ENCODE measurements around the gene PAM.

The PAM gene

DNA sequence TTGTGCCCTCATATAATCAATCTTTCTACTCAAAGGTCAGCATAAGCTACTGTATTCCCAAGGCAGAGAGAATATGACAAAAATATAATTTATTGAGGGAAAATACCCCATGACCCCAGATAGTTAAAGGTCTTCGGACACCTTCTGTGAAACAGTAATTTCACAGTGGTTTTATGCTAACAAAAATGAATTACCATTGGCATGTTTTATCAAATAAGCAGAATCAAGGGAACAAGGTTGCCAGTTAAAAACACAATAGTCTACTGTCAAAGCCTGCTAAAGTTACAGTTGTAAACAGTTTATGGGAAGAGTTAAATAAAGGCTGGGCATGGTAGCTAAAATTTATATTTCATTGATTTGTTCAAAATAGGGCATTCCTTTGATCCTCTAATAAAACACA is 210.5 kb downstream of the PAM start:
- Histone ChIP-seq H3K4me3 (ENCODE audit: low read depth, low read length) (no peak overlapping the region), H3K27ac (ENCODE audit: low read depth, low read length) (no peak overlapping the region), H3K4me1 (ENCODE audit: control insufficient read depth, insufficient read depth, low read length) (no peaks in the 10 kb centered on the region), H3K9me3 (ENCODE audit: control insufficient read depth, insufficient read depth, low read length) (no peaks in the 10 kb centered on the region), H3K9ac (ENCODE audit: low read depth, low read length) (no peak overlapping the region), H3K27me3 (ENCODE audit: control insufficient read depth, insufficient read depth, low read length) (no peaks in the 10 kb centered on the region), H3K36me3 (ENCODE audit: control insufficient read depth, insufficient read depth, low read length) (no peaks in the 10 kb centered on the region)

DNA sequence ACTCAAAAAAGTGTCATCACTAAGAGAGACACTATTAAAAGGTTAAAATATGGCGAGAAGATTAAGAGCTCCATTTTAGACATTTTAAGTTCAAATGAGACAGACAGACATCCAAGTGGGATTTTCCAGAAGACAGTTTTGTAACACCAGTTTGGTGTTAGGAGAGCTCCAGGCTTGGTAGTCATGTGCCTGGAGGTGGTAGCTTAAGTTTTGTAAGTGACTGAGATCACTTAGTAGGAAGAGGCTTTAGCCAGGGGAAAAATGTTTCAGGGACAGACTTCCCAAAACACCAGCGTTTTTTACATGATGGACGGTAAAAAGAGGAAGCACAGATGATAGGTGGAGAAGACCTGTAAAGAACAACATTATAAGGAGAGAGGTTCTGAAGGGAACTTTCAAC is 214.5 kb downstream of the PAM start:
- Histone ChIP-seq H3K4me3 (ENCODE audit: low read depth, low read length) (no peak overlapping the region), H3K4me1 (ENCODE audit: control insufficient read depth, insufficient read depth, low read length) (no peaks in the 10 kb centered on the region), H3K36me3 (ENCODE audit: control insufficient read depth, insufficient read depth, low read length) (no peaks in the 10 kb centered on the region)

GRCh38 chr5:102971676-102972293 is 216.7 kb downstream of the PAM start:
- Histone ChIP-seq H3K4me3 (ENCODE audit: low read depth, low read length) (no peak overlapping the region), H3K27ac (ENCODE audit: low read depth, low read length) (no peak overlapping the region), H3K9me3 (ENCODE audit: control insufficient read depth, insufficient read depth, low read length) (no peaks in the 10 kb centered on the region), H3K4me1 (ENCODE audit: control insufficient read depth, insufficient read depth, low read length) (no peaks in the 10 kb centered on the region), H3K9ac (ENCODE audit: low read depth, low read length) (no peak overlapping the region), H3K27me3 (ENCODE audit: control insufficient read depth, insufficient read depth, low read length) (no peaks in the 10 kb centered on the region), H3K36me3 (ENCODE audit: control insufficient read depth, insufficient read depth, low read length) (no peaks in the 10 kb centered on the region)

More for the DNA sequence above, 214.5 kb downstream of the PAM start:
- H3K9me3 ChIP-seq (ENCODE audit: control insufficient read depth, insufficient read depth, low read length) = no peaks in the 10 kb centered on the region
- H3K27me3 ChIP-seq (ENCODE audit: control insufficient read depth, insufficient read depth, low read length) = no peaks in the 10 kb centered on the region
- H3K27ac ChIP-seq (ENCODE audit: low read depth, low read length) = no peak overlapping the region
- H3K9ac ChIP-seq (ENCODE audit: low read depth, low read length) = no peak overlapping the region

GRCh38 chr5:102974177-102974576 is 219.1 kb downstream of the PAM start:
- Histone ChIP-seq H3K27ac (ENCODE audit: low read depth, low read length) (no peak overlapping the region), H3K4me3 (ENCODE audit: low read depth, low read length) (no peak overlapping the region), H3K4me1 (ENCODE audit: control insufficient read depth, insufficient read depth, low read length) (no peaks in the 10 kb centered on the region), H3K9ac (ENCODE audit: low read depth, low read length) (no peak overlapping the region), H3K9me3 (ENCODE audit: control insufficient read depth, insufficient read depth, low read length) (no peaks in the 10 kb centered on the region), H3K27me3 (ENCODE audit: control insufficient read depth, insufficient read depth, low read length) (no peaks in the 10 kb centered on the region), H3K36me3 (ENCODE audit: control insufficient read depth, insufficient read depth, low read length) (no peaks in the 10 kb centered on the region)

- no peak overlapping the region for H3K4me3 ChIP-seq (ENCODE audit: low read depth, low read length)
- H3K27ac ChIP-seq (ENCODE audit: low read depth, low read length) = no peak overlapping the region
- no peaks in the 10 kb centered on the region for H3K4me1 ChIP-seq (ENCODE audit: control insufficient read depth, insufficient read depth, low read length)
- no peaks in the 10 kb centered on the region for H3K27me3 ChIP-seq (ENCODE audit: control insufficient read depth, insufficient read depth, low read length)
- no peak overlapping the region for H3K9ac ChIP-seq (ENCODE audit: low read depth, low read length)
- H3K9me3 ChIP-seq (ENCODE audit: control insufficient read depth, insufficient read depth, low read length) = no peaks in the 10 kb centered on the region
- no peaks in the 10 kb centered on the region for H3K36me3 ChIP-seq (ENCODE audit: control insufficient read depth, insufficient read depth, low read length)
These were observed 219.9 kb downstream of the PAM start for GRCh38 chr5:102975045-102975444.

- Histone ChIP-seq H3K27ac (ENCODE audit: low read depth, low read length) (no peak overlapping the region), H3K9me3 (ENCODE audit: control insufficient read depth, insufficient read depth, low read length) (no peaks in the 10 kb centered on the region), H3K36me3 (ENCODE audit: control insufficient read depth, insufficient read depth, low read length) (no peaks in the 10 kb centered on the region), H3K9ac (ENCODE audit: low read depth, low read length) (no peak overlapping the region), H3K27me3 (ENCODE audit: control insufficient read depth, insufficient read depth, low read length) (no peaks in the 10 kb centered on the region), H3K4me1 (ENCODE audit: control insufficient read depth, insufficient read depth, low read length) (no peaks in the 10 kb centered on the region), H3K4me3 (ENCODE audit: low read depth, low read length) (no peak overlapping the region)
These were observed 220.5 kb downstream of the PAM start for GRCh38 chr5:102975457-102976182.

- Histone ChIP-seq H3K36me3 (ENCODE audit: control insufficient read depth, insufficient read depth, low read length) (no peaks in the 10 kb centered on the region), H3K4me3 (ENCODE audit: low read depth, low read length) (no peak overlapping the region), H3K4me1 (ENCODE audit: control insufficient read depth, insufficient read depth, low read length) (no peaks in the 10 kb centered on the region), H3K9ac (ENCODE audit: low read depth, low read length) (no peak overlapping the region), H3K27me3 (ENCODE audit: control insufficient read depth, insufficient read depth, low read length) (no peaks in the 10 kb centered on the region), H3K27ac (ENCODE audit: low read depth, low read length) (no peak overlapping the region), H3K9me3 (ENCODE audit: control insufficient read depth, insufficient read depth, low read length) (no peaks in the 10 kb centered on the region)
These were observed 227.0 kb downstream of the PAM start for GRCh38 chr5:102981957-102982635.

DNA sequence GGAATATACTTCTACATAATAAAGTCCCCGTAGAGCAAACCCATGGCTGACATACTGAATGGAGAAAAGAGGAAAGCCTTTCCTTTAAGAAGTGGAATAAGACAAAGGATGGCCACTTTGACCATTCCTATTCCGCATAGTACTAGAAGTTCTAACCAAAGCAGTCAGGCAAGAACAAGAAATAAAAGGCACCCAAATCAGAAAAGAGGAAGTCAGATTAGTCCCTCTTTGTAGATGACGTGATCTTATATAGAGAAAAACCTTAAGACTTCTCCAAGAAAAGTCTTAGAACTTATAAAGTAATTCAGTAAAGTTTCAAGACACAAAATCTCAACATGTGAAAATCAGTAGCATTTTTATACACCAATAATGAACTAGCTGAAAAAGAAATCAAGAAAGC is 231.0 kb downstream of the PAM start:
- Histone ChIP-seq H3K36me3 (ENCODE audit: control insufficient read depth, insufficient read depth, low read length) (no peaks in the 10 kb centered on the region), H3K9me3 (ENCODE audit: control insufficient read depth, insufficient read depth, low read length) (no peaks in the 10 kb centered on the region), H3K4me3 (ENCODE audit: low read depth, low read length) (no peak overlapping the region), H3K27me3 (ENCODE audit: control insufficient read depth, insufficient read depth, low read length) (no peaks in the 10 kb centered on the region), H3K27ac (ENCODE audit: low read depth, low read length) (no peak overlapping the region), H3K9ac (ENCODE audit: low read depth, low read length) (no peak overlapping the region), H3K4me1 (ENCODE audit: control insufficient read depth, insufficient read depth, low read length) (no peaks in the 10 kb centered on the region)

- no peak overlapping the region for H3K9ac ChIP-seq (ENCODE audit: low read depth, low read length)
- no peaks in the 10 kb centered on the region for H3K4me1 ChIP-seq (ENCODE audit: control insufficient read depth, insufficient read depth, low read length)
- no peak overlapping the region for H3K4me3 ChIP-seq (ENCODE audit: low read depth, low read length)
- H3K27ac ChIP-seq (ENCODE audit: low read depth, low read length) = no peak overlapping the region
- no peaks in the 10 kb centered on the region for H3K36me3 ChIP-seq (ENCODE audit: control insufficient read depth, insufficient read depth, low read length)
- H3K9me3 ChIP-seq (ENCODE audit: control insufficient read depth, insufficient read depth, low read length) = no peaks in the 10 kb centered on the region
- no peaks in the 10 kb centered on the region for H3K27me3 ChIP-seq (ENCODE audit: control insufficient read depth, insufficient read depth, low read length)
These were observed 233.4 kb downstream of the PAM start for GRCh38 chr5:102988459-102988858.

- H3K4me3 ChIP-seq (ENCODE audit: low read depth, low read length) = no peak overlapping the region
- H3K36me3 ChIP-seq (ENCODE audit: control insufficient read depth, insufficient read depth, low read length) = no peaks in the 10 kb centered on the region
- no peak overlapping the region for H3K27ac ChIP-seq (ENCODE audit: low read depth, low read length)
- H3K9ac ChIP-seq (ENCODE audit: low read depth, low read length) = no peak overlapping the region
- H3K27me3 ChIP-seq (ENCODE audit: control insufficient read depth, insufficient read depth, low read length) = no peaks in the 10 kb centered on the region
- H3K9me3 ChIP-seq (ENCODE audit: control insufficient read depth, insufficient read depth, low read length) = no peaks in the 10 kb centered on the region
- H3K4me1 ChIP-seq (ENCODE audit: control insufficient read depth, insufficient read depth, low read length) = no peaks in the 10 kb centered on the region
These were observed 236.7 kb downstream of the PAM start for GRCh38 chr5:102991802-102992201.

- Histone ChIP-seq H3K27me3 (ENCODE audit: control insufficient read depth, insufficient read depth, low read length) (no peaks in the 10 kb centered on the region), H3K4me1 (ENCODE audit: control insufficient read depth, insufficient read depth, low read length) (no peaks in the 10 kb centered on the region), H3K27ac (ENCODE audit: low read depth, low read length) (no peak overlapping the region), H3K36me3 (ENCODE audit: control insufficient read depth, insufficient read depth, low read length) (no peaks in the 10 kb centered on the region), H3K9ac (ENCODE audit: low read depth, low read length) (no peak overlapping the region), H3K9me3 (ENCODE audit: control insufficient read depth, insufficient read depth, low read length) (0 out of 2 replicates have a peak, but pooled peaks cover 4% of the 10 kb centered on the region), H3K4me3 (ENCODE audit: low read depth, low read length) (no peak overlapping the region)
These were observed 241.0 kb downstream of the PAM start for GRCh38 chr5:102996011-102996575.
